HPDE6-E6E7 (cell line): ENCODE results near the gene TRERF1.
A peak's percentile ranks its signal among the peaks of the same experiment; 100 is the strongest.

Source experiments
- DNase-seq: peaks from one replicate; pipeline ENCODE4 v3.0.0; 2011; ENCODE audit warnings: missing footprints; ENCODE audit errors: extremely low spot score

Gene TRERF1

DNA sequence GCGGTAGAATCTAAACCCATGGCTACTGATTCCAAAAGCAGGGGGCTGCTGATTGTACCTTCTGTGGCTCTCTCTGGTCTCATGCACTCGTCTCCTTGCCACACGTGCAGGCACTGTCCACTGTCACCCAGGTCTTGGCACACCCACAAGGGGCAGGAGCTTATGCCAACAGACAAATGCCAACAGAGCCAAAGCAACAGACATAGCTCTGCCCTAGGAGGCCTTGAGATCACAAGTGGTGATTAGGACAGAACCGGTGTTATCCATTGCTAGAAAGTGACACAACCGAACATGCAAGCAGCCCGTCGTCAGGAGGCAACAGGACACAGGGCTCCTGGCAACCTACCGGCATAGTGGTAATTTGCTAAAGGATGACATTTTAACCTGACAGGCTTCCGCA lies 197.2 kb downstream of the TRERF1 start:
- no peak for DNase-seq

DNA sequence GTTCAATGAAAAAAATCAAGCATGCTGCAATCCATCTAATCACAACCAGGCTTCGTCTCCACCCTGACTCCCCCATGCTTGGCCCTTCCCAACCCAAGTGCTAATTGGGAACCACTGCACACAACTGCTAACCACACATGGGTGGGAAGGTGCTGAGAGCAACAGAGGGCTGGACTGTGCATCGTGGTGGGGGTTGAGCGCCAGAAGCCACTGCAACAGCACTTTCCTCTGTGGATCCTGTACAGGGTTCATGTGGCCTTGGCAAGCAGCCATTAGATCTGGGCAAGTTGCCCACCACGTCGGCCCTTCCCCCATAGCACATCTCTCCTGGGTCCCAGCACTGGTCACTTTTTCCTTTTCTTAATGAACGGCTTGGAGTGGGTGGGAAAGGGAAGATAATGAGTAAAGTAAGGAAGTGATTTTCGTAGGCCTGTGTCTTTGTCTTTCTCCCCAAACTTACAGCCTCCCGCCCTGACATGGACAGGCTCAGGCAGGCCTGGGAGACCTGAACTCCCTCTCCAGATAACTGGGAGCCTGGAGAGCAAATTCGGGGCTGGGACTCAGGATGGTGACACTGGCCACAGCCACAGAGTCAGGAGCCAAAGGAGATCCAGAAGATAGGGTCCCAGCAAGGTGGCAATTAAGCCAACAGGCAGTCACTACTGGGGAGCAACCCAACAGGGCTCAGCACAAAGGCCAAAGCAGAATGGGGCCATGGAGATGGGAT lies 199.7 kb downstream of the TRERF1 start:
- DNase-seq = no peak

- no peak for DNase-seq
These were observed 200.2 kb downstream of the TRERF1 start for GRCh38 chr6:42251500-42251899.

DNA sequence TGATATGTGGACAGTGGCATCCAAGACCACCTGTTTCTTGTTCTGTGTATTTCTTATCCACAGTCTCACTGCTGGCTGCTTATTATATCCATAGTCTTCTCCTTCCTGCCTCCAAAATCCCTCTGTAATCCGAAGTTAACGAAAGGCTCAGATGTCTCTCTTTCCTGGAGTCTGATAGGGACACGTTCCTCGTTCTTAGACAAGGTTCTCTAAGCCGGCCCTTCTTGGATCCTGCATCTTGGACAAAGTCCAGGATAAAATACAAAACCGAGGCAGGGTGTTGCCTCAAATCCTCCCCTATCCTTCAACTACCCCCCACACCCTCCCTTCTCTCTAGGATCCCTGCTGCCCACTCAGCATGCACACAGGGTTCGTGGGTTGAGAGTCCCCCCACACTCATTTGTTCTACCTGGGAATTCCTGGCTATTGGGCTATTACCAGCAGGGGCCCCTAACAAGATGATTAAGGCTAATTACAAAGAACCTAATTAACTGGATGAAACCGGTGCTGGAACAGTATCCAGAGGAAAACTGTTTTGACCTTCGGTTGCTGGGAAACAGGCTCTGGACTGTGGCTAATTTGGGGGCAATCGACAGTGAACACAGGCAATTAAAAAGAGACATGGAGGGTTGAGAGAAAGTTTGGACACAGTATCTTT lies 201.3 kb downstream of the TRERF1 start:
- no peak for DNase-seq

GRCh38 chr6:42249279-42249678 lies 202.4 kb downstream of the TRERF1 start:
- no peak for DNase-seq

- DNase-seq = no peak
These were observed 208.7 kb downstream of the TRERF1 start for GRCh38 chr6:42243046-42243445.

DNA sequence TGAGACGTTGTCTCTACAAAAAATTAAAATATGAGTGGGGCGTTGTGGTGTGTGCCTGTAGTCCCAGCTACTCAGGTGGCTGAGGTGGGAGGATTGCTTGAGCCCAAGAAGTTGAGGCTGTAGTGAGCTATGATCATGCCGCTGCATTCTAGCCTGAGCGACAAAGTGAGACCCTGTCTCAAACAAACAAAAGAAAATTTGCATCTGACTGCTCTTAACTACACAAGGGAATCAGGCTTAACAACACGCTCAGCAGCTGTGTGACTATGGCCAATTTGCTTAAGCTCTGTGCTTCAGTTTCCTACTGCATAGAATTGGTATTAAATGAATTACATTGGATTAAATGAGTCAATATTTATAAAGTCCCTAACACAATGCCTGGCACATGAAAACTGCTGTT lies 209.8 kb downstream of the TRERF1 start:
- no peak for DNase-seq

- peak; percentile 74 for DNase-seq
These were observed 211.9 kb downstream of the TRERF1 start for GRCh38 chr6:42239736-42240375.

- DNase-seq = no peak
These were observed 212.4 kb downstream of the TRERF1 start for GRCh38 chr6:42239333-42239732.

DNA sequence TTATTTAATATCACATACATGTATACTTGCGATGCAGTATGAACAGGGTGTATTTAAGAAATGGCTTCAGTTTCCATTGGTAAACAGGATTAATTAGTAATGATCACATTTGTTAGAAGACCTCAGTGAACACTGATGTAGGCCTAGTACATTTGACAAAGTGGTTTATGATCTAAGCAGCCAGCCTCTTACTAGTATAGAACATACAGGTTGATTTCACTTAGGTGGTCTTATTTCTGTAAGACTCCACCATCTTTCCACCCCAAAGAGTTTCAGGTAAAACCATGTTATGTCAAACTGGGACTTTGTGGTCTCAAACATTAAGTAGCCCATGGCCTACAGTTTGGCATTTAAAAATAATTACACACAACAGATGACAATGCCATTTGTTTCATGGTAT lies 213.9 kb downstream of the TRERF1 start:
- DNase-seq = no peak

- no peak for DNase-seq
These were observed 214.8 kb downstream of the TRERF1 start for GRCh38 chr6:42236682-42237473.

DNA sequence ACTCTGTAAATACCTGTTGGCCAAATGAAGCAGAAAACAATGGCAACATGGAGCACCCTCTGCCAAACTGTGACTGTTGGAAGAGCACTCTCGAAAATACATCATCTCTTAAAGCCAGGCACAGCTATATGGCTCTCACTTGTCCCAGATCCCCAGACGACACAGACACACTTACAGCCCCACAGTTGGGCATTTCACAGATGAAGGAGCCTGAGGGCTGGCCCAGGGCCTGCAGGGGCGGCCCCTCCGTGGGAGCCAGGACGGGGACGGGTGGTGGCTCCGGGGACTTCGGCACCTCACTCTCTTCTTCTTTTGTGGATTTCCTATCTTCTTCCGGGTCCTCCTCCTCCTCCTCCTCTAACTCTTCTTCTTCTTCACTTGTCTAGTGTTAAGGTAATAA lies 215.7 kb downstream of the TRERF1 start:
- DNase-seq = no peak

- DNase-seq = no peak
These were observed 219.7 kb downstream of the TRERF1 start for GRCh38 chr6:42232035-42232434.

DNA sequence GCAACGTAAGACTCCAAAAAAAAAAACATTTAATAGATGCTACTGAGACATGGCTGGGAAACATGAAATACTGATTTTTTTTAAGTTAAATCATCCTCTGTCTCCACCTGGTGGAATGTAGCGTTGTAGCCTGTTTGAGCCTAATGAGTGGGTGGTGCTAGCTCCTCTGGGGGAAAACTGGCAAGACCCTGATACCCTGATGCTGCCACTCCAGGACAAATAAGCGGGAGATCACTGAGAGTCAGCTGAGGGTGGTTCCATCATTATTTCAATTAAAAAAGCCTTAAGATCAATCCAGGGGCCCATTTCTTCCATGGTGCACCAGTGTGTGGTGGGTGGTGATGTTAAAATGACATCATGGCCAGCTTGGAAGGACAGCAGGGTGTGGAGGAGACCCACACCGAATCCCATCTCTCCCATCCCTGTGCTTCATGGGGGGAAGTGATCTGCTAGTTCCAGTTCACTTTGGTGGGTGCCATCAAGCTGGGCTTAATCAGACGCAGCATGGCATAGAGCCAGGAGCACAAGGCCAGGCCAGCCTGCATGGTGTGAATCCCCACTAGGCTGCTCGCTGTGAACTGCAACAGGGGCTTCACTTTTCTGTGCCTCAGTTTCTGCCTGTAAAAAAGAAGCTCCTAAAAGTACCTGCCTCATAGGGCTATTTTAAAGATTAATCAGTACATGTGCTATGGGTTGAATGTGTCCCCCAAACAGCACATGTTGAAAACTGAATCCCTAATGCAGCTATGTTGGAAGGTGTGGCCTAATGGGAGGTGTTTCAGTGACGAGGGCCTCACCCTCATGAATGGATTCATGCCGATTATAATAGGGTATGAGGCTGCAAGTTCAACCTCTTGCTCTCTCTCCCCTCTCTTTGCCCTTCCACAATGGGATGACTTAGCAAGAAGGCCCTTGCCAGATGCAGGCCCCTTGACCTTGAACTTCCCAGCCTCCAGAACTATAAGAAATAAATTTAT lies 221.1 kb downstream of the TRERF1 start:
- no peak for DNase-seq

DNA sequence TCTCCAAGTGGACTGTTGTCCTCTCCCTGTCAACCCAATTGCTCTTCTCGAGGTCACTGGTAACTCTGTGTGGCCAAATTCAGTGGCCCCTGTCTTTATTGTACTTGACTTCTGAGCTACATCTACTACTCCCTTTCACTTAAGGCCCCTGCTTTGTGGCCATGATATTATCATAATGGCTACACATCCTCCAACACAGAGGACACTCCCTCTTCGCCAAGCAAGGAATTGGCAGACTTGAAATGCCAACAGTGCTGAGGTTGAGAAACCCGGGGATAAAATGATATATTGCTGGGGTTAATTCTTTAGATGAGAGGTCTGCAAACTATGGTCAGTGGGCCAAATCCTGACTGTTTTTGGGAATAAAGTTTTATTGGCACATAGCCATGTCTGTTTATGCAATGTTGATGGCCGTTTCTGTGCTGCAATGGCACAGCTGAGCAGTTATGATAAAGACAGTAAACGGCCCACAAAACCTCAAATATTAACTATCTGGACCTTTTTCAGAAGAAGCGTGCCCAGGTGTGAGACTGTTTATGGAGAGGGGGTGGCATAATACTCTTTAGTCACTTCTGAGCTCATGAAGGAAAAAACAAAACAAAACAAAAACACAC lies 222.1 kb downstream of the TRERF1 start:
- no peak for DNase-seq

- DNase-seq = no peak
These were observed 223.4 kb downstream of the TRERF1 start for GRCh38 chr6:42228305-42228704.

DNA sequence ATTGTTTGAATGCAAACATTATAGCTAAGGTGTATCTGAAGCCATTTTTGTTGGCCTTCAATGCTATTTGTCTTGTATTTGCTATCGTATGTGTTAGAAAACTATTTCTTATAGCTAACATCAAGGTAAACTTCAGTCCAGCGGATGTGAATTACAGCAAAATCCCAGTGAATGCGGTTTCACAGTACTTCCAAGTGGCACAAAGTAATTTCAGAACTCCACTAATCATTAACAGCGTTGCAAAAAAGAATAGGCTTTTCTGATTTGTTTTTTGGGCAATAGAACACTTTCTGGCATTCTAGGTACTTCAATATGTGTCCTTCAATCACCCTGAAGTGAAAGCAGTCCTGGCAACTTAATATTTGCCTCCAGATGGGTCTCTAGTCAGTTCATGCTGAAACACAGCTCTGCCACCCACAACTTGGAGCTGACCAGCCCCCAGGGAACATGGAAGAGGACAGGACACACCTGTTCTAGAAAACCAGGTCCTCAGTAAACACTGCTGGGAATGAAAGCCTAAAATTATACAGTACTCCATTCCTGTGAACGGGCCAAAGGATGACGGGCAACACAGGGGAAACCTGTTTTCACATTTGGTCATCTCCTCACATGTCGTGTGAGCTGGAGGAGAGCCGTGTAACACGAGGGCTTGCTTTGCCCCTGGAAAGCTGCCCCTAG lies 224.4 kb downstream of the TRERF1 start:
- DNase-seq = no peak

DNA sequence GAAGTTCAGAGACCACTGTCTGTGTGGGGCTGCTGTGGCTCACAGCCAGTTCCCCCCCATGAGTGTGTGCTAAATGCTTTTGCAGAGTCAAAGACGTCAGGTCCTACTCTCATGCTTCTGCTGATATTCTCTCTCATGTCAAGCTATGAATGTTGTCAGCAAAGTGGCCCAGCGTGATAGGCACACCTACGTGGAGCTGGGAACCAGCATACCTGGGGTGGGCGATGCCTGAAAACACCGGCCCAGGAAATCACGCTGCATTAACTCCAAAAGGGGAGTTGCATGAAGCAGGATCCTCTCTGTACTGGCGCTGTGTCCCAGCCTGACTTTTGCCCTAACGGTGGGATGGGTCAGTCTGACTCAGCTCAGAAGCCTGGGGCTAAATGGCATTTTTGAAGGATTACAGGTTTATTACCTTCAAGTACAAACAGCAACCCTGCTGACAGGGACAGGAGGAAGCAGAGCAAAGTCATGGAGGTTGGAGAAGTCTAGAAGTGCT lies 225.0 kb downstream of the TRERF1 start:
- DNase-seq = peak; percentile 81

GRCh38 chr6:42226161-42226611 lies 225.5 kb downstream of the TRERF1 start:
- no peak for DNase-seq

- DNase-seq = no peak
These were observed 226.3 kb downstream of the TRERF1 start for GRCh38 chr6:42225419-42225818.
